Neural crest cell (in vitro differentiated cells): ENCODE results near the gene TMPRSS9. TPM values are rescaled to one million over a fixed set of nuclear protein-coding genes. Genes with fewer than 3 reads are reported as not detected.

Source experiments
- DNase-seq: peaks from one replicate; pipeline ENCODE4 v3.0.0; 2021; ENCODE audit warnings: low read depth, mixed read lengths, low spot score
- H3K27ac Mint-ChIP-seq: one replicate; pipeline ENCODE4 v1.8.0; 2021; ENCODE audit warnings: mild to moderate bottlenecking, mixed read lengths; ENCODE audit not compliant: unreplicated experiment
- H3K27me3 Mint-ChIP-seq: 2 replicates; pipeline ENCODE4 v1.8.0; 2021; ENCODE audit warnings: low read depth, mild to moderate bottlenecking, mixed read lengths
- H3K36me3 Mint-ChIP-seq: 2 replicates; pipeline ENCODE4 v1.8.0; 2021; ENCODE audit warnings: low read depth, mild to moderate bottlenecking, mixed read lengths
- H3K4me1 Mint-ChIP-seq: 2 replicates; pipeline ENCODE4 v1.8.0; 2021; ENCODE audit warnings: mixed read lengths
- H3K4me3 Mint-ChIP-seq: one replicate; pipeline ENCODE4 v1.8.0; 2021; ENCODE audit warnings: mild to moderate bottlenecking, mixed read lengths
- H3K9me3 Mint-ChIP-seq: 2 replicates; pipeline ENCODE4 v1.8.0; 2021; ENCODE audit warnings: mixed read lengths
- total RNA-seq: library from RNA; stranded (reverse); gene quantifications from 2 replicates; pipeline ENCODE4 v1.2.1, GENCODE V29; 2021
- TF ChIP-seq, protein P1 (sequence below): fragments of 200-600 bp; sonication (generic); conservative IDR thresholded peaks from 2 replicates; pipeline ENCODE4 v1.5.0; 2021; ENCODE audit warnings: antibody characterized with exemption, mild to moderate bottlenecking

TMPRSS9 gene
- total RNA-seq, 1 donor from 2014 or later, result 0.12 TPM

DNA sequence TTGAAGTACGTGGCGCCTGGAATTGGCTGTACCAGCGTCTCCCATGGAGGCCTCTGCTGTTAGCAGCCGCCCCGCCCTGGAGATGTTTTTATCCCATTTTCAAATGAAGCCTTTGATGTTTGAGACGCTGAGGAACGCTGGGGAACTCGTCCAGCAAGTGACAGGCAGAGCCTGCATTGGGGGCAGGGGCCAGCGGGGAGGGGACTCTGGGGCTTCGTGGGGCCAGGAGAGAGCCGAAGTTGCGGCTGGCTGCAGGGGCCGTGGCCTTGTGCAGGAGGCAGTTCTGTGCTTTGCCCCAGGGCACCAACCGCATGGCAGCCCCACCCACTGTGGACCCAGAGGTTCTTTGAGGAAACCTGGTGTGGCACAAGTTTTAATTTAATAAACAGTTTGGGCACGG lies 18.1 kb upstream of the TMPRSS9 start:
- Mint-ChIP-seq H3K9me3 (no peaks in the 10 kb centered on the region), H3K36me3 (no peaks in the 10 kb centered on the region), H3K4me3 (no peak overlapping the region), H3K4me1 (peaks cover 8% of the 10 kb centered on the region), H3K27me3 (no peaks in the 10 kb centered on the region), H3K27ac (no peak overlapping the region)
- TF ChIP-seq, protein P1, sequence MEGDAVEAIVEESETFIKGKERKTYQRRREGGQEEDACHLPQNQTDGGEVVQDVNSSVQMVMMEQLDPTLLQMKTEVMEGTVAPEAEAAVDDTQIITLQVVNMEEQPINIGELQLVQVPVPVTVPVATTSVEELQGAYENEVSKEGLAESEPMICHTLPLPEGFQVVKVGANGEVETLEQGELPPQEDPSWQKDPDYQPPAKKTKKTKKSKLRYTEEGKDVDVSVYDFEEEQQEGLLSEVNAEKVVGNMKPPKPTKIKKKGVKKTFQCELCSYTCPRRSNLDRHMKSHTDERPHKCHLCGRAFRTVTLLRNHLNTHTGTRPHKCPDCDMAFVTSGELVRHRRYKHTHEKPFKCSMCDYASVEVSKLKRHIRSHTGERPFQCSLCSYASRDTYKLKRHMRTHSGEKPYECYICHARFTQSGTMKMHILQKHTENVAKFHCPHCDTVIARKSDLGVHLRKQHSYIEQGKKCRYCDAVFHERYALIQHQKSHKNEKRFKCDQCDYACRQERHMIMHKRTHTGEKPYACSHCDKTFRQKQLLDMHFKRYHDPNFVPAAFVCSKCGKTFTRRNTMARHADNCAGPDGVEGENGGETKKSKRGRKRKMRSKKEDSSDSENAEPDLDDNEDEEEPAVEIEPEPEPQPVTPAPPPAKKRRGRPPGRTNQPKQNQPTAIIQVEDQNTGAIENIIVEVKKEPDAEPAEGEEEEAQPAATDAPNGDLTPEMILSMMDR, result no peak
- DNase-seq, result no peak

DNA sequence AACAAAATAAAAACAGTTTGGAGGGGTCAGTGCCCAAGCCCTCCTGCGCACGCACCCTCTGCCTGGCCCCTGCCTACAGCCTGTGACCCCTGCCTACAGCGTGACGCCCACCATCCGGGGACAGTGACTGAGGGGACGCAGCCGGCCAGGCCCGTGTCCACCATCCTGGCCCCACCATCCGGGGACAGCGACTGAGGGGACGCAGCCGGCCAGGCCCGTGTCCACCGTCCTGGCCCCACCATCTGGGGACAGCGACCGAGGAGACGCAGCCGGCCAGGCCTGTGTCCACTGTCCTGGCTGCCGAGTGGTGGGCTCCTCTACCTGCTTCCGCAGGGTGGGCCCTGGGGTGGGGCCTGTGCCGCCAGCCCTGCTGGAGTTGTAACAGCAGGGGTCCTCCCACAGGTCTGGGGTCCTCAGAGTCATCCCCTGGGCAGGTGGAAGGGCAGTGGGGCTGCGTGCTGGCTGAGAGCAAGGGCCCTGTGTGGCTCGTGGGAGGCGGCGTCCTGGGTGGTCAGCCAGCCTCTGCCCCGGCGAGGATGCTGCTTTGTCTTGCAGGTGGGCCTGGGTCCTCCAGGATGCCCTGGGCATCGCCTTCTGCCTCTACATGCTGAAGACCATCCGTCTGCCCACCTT lies 17.3 kb upstream of the TMPRSS9 start:
- Mint-ChIP-seq H3K9me3 (no peaks in the 10 kb centered on the region), H3K36me3 (no peaks in the 10 kb centered on the region), H3K4me1 (peaks cover under 1% of the 10 kb centered on the region), H3K27ac (no peak overlapping the region), H3K27me3 (no peaks in the 10 kb centered on the region), H3K4me3 (no peak overlapping the region)
- TF ChIP-seq, protein P1, result no peak
- DNase-seq, result no peak

DNA sequence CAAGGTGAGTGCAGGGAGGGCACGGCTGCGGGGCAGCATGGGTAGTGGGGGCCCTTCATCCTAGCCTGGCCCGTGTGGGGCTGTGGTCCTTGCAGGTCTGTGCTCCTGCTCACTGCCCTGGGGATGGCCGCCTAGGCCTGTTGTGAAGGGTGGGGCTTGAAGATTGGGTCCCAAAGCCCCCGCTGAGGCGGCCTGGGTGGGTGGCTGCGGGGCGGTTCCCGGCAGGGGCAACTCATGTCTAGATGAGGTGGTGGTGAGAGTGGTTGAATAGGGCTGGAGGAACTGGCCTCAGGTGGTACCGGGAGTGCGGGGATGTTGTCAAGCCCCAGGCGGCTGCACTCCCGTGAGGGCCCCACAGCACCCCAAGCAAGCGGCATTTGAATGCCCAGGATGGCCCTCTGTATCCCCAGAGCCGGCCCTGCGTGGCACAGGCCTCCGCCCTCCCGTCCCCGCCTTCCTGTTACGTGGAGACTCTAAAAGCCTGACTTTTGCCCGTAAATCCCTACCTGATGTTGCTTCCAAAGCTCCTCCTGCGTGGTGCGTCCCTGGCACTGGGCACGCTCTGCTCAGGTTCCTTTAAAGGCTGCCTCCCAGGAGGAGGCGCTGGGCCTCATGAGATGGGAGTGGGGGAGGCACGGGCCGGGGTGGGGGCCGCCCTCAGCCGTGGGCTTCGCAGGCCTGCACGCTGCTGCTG lies 16.6 kb upstream of the TMPRSS9 start:
- DNase-seq, result no peak
- TF ChIP-seq, protein P1, result no peak
- Mint-ChIP-seq H3K27ac (no peak overlapping the region), H3K4me1 (no peaks in the 10 kb centered on the region), H3K4me3 (no peak overlapping the region), H3K27me3 (no peaks in the 10 kb centered on the region), H3K9me3 (no peaks in the 10 kb centered on the region), H3K36me3 (no peaks in the 10 kb centered on the region)

DNA sequence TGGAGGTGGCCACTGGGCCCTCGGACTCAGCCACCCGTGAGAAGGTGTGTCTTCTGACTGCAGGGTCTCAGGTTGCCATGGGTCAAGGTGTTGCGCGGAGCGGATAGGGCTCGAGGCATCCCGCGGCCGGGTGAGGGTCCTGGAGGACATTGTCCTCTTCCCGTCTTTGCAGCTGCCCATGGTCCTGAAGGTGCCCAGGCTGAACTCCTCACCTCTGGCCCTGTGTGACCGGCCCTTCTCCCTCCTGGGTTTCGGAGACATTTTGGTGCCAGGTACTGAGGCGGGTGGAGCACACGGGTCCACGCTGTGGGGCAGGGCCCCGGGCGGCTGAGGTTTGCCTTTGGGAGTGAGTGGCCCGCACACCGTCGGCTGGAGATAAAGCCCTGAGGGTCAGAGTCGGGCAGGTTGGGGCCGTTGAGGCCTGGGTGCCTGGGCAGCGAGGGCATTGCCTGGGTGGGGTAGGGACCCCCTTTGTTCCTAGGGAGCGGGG lies 15.6 kb upstream of the TMPRSS9 start:
- H3K4me3 Mint-ChIP-seq, result no peak overlapping the region
- TF ChIP-seq, protein P1, result no peak
- H3K4me1 Mint-ChIP-seq, result no peaks in the 10 kb centered on the region
- no peak for DNase-seq
- no peaks in the 10 kb centered on the region for H3K36me3 Mint-ChIP-seq
- no peaks in the 10 kb centered on the region for H3K9me3 Mint-ChIP-seq
- H3K27ac Mint-ChIP-seq, result no peak overlapping the region
- no peaks in the 10 kb centered on the region for H3K27me3 Mint-ChIP-seq

DNA sequence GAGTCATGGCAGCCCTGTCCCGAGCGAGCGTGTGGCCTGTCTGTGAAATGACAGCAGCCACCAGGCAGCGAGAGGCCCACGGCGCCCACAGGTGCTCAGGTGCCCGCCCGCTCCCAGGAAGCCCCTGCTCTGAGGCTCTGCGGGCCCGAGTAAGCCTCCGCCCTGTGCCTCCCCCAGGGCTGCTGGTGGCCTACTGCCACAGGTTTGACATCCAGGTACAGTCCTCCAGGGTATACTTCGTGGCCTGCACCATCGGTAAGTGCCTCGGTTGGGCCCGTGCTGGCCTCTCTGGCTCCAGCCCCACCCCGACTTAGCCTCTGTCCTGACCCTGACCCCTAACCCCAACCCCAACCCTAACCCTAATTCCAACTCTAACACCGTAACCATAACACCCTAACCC lies 15.0 kb upstream of the TMPRSS9 start:
- TF ChIP-seq, protein P1, result no peak
- no peak overlapping the region for H3K4me3 Mint-ChIP-seq
- H3K27me3 Mint-ChIP-seq, result no peaks in the 10 kb centered on the region
- no peaks in the 10 kb centered on the region for H3K4me1 Mint-ChIP-seq
- H3K36me3 Mint-ChIP-seq, result no peaks in the 10 kb centered on the region
- H3K27ac Mint-ChIP-seq, result no peak overlapping the region
- DNase-seq, result no peak
- no peaks in the 10 kb centered on the region for H3K9me3 Mint-ChIP-seq
